ENCODE results near the gene DLG1.

The DLG1 gene

DNA sequence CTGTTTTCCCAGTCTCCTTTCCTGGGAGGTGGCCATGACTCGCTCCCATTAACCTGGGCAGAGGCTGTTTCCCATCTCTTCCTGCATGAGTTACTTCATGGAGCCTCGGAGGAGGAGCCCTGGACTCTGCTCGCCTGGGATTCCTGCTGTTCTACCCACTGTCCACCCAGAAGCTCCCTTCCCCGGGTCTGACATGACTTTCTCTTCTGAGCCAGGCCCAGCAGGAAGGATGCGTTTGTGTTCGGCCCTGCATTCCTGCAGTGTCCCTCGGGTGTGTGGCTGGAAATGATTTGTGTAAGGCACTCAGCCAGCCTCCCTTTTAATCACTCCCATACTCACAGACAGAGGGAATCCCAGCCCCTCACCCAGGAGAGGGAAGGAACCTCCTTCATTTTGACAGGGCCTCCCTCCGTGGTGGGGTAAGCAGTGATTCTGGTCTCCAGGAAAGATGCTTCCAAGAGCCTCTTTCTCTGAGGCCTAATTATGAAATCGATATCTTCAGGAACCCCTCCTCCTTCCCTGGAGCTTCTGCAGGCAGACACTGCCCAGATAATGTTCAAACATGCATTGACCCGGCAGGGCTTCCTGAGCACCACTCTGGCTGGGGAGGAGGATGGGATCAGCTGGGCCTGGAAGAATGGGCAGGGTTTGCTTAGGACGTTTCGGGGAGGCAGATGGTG, 41.6 kb upstream of the DLG1 start:
- TF ChIP-seq, protein P1, sequence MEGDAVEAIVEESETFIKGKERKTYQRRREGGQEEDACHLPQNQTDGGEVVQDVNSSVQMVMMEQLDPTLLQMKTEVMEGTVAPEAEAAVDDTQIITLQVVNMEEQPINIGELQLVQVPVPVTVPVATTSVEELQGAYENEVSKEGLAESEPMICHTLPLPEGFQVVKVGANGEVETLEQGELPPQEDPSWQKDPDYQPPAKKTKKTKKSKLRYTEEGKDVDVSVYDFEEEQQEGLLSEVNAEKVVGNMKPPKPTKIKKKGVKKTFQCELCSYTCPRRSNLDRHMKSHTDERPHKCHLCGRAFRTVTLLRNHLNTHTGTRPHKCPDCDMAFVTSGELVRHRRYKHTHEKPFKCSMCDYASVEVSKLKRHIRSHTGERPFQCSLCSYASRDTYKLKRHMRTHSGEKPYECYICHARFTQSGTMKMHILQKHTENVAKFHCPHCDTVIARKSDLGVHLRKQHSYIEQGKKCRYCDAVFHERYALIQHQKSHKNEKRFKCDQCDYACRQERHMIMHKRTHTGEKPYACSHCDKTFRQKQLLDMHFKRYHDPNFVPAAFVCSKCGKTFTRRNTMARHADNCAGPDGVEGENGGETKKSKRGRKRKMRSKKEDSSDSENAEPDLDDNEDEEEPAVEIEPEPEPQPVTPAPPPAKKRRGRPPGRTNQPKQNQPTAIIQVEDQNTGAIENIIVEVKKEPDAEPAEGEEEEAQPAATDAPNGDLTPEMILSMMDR (conservative IDR thresholded peaks at IDR 0.05), result no peak

DNA sequence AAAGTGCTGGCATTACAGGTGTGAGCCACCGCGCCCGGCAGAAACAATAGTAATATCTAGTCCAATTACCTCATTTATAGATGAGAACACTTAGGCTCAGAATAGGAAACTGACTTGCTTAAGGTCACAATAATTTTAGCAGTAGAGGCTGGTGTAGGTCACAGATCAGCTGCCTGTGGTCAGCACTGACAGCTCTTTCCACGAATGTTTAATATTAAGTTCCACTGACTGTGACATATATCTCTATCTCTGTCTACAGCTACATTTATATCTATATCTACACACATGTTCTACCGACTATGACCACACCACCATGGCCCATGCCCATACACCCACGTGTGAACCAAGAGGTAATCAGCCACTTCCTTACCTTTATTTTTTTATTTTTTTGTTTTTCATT, 40.2 kb upstream of the DLG1 start:
- H3K27ac ChIP-seq, result no peak overlapping the region
- TF ChIP-seq, protein P1 (conservative IDR thresholded peaks at IDR 0.05), result no peak

More for the DNA sequence above, 41.6 kb upstream of the DLG1 start:
- H3K27ac ChIP-seq, result no peak overlapping the region

DNA sequence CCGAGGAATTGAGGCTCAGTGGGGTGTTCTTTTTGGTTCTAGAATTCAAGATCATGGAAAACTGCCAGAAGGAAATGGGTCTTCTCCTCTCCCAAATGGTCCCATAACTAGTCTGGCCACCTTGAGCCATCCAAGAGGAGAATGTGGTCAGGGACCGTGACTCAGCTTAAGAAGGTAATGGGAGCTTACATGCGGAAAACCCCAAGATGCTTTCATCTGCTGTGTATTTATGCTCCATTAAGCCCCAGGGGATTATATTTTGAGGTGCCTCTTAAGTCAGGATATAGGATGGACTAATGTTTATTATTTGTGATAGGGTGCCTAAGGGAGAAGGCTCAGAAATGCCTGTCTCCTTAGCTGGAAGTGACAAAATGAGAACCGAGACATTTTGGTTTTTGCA, 39.2 kb upstream of the DLG1 start:
- TF ChIP-seq, protein P1 (conservative IDR thresholded peaks at IDR 0.05), result no peak
- no peak overlapping the region for H3K27ac ChIP-seq

DNA sequence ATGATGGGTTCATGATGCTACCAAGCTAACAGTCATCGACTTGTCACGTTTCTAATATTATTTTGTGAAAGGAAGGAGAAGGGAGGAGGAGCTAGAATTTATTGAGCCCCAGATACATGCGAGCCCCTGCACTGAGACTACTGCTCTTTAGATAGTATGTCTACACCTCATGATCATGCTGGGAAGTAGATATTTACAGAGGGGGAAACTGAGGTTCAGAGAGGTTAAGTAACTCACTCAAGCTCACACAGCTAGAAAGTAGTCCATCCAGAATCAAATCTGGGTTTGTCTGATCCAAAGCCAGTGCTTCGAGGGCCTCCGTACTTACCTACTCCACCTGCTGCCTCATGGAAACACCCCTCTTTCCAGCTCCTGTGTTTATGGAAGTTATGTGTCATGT, 38.8 kb upstream of the DLG1 start:
- TF ChIP-seq, protein P1 (conservative IDR thresholded peaks at IDR 0.05), result no peak

DNA sequence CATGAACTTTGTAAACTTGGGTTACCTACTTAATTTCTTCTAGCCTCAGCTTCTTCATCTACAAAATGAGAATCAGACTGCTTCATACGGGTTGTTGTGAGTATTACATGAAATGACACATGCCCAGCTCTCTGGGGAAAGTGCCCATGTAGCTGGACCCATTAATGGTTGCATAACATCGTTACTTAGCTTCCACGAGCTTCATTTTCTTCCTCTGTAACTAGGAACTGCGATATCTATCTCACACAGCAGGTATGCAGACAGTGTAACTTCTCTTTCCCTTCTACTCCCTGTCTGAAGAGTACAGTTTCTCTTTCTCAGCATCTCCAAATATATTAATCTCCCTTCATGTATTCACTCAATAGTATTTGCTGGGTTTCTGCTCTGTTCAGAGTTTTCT, 37.9 kb upstream of the DLG1 start:
- H3K27ac ChIP-seq, result no peak overlapping the region
- TF ChIP-seq, protein P1 (conservative IDR thresholded peaks at IDR 0.05), result no peak

More for the DNA sequence above, 38.8 kb upstream of the DLG1 start:
- H3K27ac ChIP-seq, result no peak overlapping the region

DNA sequence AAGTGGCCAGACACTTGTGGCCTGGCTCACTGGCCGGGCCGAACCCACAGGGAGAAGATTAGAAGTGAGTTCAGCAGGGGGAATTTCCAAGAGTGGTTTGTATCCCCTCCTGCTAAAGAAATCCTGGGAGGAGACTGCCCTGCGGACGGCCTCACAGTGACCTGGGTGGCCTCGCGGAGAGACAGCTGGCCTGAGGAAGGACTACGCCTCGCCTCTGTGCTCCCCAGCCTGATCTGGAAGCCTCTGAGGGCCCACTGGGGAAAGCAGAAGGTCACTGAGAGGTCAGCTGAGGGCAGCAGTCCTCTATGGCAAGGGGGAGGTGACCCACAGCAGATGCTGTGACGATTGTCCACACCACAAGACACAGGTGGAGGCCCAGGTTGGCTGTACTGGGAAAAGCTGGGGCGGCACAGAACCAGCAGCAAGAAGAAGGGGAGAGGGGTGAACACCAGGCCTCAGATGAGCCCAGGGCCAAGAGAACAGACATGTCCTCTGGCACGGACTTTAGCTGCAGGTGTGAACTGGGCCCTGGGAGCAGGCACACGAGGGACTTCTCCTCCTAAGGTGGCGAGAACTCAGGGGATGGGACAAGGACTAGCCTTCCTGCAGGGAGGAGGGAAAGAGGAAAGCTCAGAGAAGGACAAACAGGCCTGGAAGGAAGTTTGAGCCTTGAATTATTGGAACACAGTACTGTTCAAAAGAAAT, 37.2 kb upstream of the DLG1 start:
- TF ChIP-seq, protein P1 (conservative IDR thresholded peaks at IDR 0.05), result no peak
- H3K27ac ChIP-seq, result no peak overlapping the region

DNA sequence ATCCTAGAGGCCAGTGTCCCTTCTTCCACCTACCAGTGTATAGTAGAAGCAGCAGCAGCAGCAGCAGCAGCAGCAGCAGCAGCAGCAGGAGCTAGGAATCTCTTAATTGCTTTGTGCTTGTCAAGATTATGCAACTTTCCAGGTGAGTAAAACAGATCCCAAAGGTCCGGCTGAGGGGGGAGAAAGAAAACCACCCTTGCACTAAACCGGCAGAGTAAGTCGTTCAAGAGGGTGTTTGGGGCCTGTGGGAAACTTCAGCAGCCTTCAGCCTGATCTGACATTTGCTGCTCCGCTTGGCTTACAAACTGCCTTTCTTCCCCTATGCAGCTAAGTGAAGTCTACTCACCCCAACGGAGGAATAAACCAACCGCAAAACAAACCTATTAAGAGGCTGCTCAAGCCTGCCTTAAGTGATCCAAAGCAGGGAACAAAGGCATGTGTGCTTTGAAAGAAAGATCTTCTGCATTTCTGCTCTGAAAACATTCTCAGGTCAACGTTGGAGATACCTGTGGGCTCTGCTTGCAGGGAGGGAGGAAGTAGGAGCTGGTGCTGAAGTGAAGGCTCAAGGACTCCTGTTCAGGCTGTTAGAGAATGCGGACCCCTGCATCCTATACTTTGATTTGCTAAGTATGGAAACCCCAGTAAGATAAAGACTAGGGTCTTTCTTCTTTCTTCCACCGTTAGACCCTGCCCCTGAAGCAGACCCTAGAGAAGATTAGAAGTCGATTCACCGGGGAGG, 35.7 kb upstream of the DLG1 start:
- TF ChIP-seq, protein P1 (conservative IDR thresholded peaks at IDR 0.05), result no peak
- no peak overlapping the region for H3K27ac ChIP-seq

All from VCaP (cell line).